A673 (cell line): ENCODE measurements around the gene GSDMA. TPM values are rescaled to one million over a fixed set of nuclear protein-coding genes. Genes with fewer than 3 reads are reported as not detected.

Experiments
- BruUV-seq: library from RNA; stranded (reverse); fragments of 400-500 nt; replicated peaks from 2 replicates; lab custom pipeline; 2021; lab: Mats Ljungman, UMichigan
- CTCF ChIA-PET: fragments of 300-600 bp; sonication (Branson Sonifier 250); formaldehyde crosslinking; loops from one replicate; lab custom pipeline; 2022; ENCODE audit warnings: antibody characterized with exemption; lab: Charles Lee
- POLR2A ChIA-PET: fragments of 300-600 bp; sonication (Branson Sonifier 250); formaldehyde crosslinking; loops from one replicate; lab custom pipeline; 2022; ENCODE audit warnings: antibody characterized with exemption; ENCODE audit not compliant: low non-redundant PET; lab: Charles Lee
- DNase-seq: peaks from one replicate; pipeline ENCODE4 v3.0.0-alpha.2; 2015; ENCODE audit warnings: low spot score
- H3K27ac ChIP-seq: fragments of 200-600 bp; sonication (generic); 2 replicates; pipeline ENCODE4 v1.5.1; 2016; ENCODE audit warnings: mixed run types, low read depth, mild to moderate bottlenecking, mixed read lengths, antibody characterized with exemption, low read length; ENCODE audit not compliant: poor library complexity, severe bottlenecking
- H3K27me3 ChIP-seq: fragments of 200-600 bp; sonication (generic); replicated peaks from 2 replicates; pipeline ENCODE4 v1.6.1; 2017; ENCODE audit warnings: mixed run types, low read depth, mild to moderate bottlenecking, mixed read lengths, antibody characterized with exemption, low read length; ENCODE audit not compliant: insufficient read depth, poor library complexity
- H3K36me3 ChIP-seq: fragments of 200-600 bp; sonication (generic); 2 replicates; pipeline ENCODE4 v1.6.1; 2016; ENCODE audit warnings: mixed run types, mild to moderate bottlenecking, mixed read lengths, antibody characterized with exemption, low read length; ENCODE audit not compliant: insufficient read depth, poor library complexity, severe bottlenecking
- H3K4me1 ChIP-seq: fragments of 200-600 bp; sonication (generic); 2 replicates; pipeline ENCODE4 v1.6.1; 2017; ENCODE audit warnings: mixed run types, mild to moderate bottlenecking, mixed read lengths, antibody characterized with exemption, low read length; ENCODE audit not compliant: insufficient read depth, poor library complexity, severe bottlenecking
- H3K4me3 ChIP-seq: fragments of 200-600 bp; sonication (generic); 2 replicates; pipeline ENCODE4 v1.5.1; 2016; ENCODE audit warnings: low read depth, mixed run types, mild to moderate bottlenecking, mixed read lengths, low read length; ENCODE audit not compliant: poor library complexity, severe bottlenecking
- H3K9me3 ChIP-seq: fragments of 200-600 bp; sonication (generic); 2 replicates; pipeline ENCODE4 v1.6.1; 2016; ENCODE audit warnings: mixed run types, low read depth, mild to moderate bottlenecking, mixed read lengths, antibody characterized with exemption, low read length; ENCODE audit not compliant: poor library complexity, severe bottlenecking
- EZH2 ChIP-seq: fragments of 200-600 bp; sonication (generic); IDR thresholded peaks from 2 replicates; pipeline ENCODE4 v1.6.1; 2017; ENCODE audit warnings: borderline replicate concordance, low read depth, mild to moderate bottlenecking, mixed read lengths, antibody characterized with exemption, low read length; ENCODE audit not compliant: poor library complexity, severe bottlenecking
- intact Hi-C: fragments of 100-400 bp; cut with micrococcal nuclease; formaldehyde crosslinking; loops from one replicate; pipeline ENCODE4 v1.10.0; 2022; ENCODE audit not compliant: unreplicated experiment
- total RNA-seq: library from RNA; stranded (reverse); gene quantifications from 2 replicates; pipeline ENCODE4 v1.2.3, GENCODE V29; 2021
- TF ChIP-seq, protein P1 (sequence below): fragments of 300-800, 200-600 bp; sonication (generic); conservative IDR thresholded peaks from 2 replicates; pipeline ENCODE4 v1.5.1; 2017; ENCODE audit warnings: low read depth, mild to moderate bottlenecking, antibody characterized with exemption, low read length, moderate library complexity, mixed read lengths

Gene GSDMA
- total RNA-seq, 1 experiment from 2014 or later = not detected

DNA sequence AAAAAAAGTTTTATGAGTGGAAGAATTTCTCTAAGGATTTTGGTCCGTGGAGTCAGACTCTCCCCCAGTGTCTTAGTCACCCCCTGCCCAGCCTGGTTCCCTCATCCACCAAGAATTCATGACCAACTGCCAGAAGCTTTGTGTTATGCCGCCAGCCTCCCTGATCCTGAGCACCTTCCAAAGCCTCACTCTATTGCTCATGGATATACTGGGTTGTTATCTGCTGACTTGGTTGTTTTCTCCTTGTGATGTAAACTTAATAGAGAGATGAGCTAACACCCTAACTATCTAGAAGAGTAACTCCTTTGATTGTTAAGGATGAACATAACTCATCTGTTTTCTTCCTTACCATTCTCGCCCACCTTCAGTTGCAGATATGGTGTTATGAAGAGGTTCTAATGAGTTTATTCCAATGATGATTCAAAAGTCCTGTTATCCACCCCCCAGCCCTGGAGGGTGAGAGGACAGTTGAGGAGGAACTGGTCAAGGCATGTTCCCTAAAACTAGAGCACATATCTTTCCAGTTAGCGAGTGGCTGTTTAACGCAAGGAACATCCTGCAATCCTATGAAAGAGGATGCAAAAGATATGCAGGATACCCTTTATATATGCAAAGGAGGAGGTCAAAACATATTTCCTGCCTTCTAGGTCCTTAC lies 16.3 kb downstream of the GSDMA start:
- Histone ChIP-seq H3K27ac (no peak overlapping the region), H3K4me1 (no peaks in the 10 kb centered on the region), H3K27me3 (no peaks in the 10 kb centered on the region), H3K9me3 (no peaks in the 10 kb centered on the region), H3K36me3 (peaks cover 1% of the 10 kb centered on the region), H3K4me3 (no peak overlapping the region)
- BruUV-seq = no TSS peak
- TF ChIP-seq EZH2 = no peak
- TF ChIP-seq, protein P1, sequence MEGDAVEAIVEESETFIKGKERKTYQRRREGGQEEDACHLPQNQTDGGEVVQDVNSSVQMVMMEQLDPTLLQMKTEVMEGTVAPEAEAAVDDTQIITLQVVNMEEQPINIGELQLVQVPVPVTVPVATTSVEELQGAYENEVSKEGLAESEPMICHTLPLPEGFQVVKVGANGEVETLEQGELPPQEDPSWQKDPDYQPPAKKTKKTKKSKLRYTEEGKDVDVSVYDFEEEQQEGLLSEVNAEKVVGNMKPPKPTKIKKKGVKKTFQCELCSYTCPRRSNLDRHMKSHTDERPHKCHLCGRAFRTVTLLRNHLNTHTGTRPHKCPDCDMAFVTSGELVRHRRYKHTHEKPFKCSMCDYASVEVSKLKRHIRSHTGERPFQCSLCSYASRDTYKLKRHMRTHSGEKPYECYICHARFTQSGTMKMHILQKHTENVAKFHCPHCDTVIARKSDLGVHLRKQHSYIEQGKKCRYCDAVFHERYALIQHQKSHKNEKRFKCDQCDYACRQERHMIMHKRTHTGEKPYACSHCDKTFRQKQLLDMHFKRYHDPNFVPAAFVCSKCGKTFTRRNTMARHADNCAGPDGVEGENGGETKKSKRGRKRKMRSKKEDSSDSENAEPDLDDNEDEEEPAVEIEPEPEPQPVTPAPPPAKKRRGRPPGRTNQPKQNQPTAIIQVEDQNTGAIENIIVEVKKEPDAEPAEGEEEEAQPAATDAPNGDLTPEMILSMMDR = no peak
- DNase-seq = no peak
- CTCF ChIA-PET = no interaction called here
- intact Hi-C loops = no loop called here
- POLR2A ChIA-PET = no interaction called here

DNA sequence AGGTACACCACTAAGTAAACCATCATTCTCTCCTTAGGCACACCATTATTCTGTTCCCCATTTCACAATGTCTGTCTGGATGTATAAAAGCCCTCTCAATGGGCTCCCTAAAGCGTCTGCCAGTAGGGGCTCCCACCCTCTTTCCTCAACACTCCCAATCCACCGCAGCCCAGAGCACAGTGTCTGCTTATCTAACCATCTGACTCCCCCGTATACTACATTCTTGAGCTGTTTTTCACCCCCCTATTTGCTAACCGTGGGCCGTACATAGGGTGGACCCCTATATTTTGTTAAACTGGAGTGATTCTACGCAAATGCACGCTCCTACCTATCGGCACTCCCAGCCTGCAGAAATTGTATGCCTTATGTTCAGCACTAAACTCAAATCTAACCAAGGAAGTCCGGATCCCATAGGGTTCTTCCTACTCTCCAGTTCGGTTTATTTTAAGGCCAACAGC lies 17.1 kb downstream of the GSDMA start:
- DNase-seq = peak; percentile 51
- CTCF ChIA-PET = interaction anchor here (1.3 kb wide), 1 partner anchor 21 kb away, joined by 7 read pairs; no protein-coding TSS in a partner anchor
- no TSS peak for BruUV-seq

DNA sequence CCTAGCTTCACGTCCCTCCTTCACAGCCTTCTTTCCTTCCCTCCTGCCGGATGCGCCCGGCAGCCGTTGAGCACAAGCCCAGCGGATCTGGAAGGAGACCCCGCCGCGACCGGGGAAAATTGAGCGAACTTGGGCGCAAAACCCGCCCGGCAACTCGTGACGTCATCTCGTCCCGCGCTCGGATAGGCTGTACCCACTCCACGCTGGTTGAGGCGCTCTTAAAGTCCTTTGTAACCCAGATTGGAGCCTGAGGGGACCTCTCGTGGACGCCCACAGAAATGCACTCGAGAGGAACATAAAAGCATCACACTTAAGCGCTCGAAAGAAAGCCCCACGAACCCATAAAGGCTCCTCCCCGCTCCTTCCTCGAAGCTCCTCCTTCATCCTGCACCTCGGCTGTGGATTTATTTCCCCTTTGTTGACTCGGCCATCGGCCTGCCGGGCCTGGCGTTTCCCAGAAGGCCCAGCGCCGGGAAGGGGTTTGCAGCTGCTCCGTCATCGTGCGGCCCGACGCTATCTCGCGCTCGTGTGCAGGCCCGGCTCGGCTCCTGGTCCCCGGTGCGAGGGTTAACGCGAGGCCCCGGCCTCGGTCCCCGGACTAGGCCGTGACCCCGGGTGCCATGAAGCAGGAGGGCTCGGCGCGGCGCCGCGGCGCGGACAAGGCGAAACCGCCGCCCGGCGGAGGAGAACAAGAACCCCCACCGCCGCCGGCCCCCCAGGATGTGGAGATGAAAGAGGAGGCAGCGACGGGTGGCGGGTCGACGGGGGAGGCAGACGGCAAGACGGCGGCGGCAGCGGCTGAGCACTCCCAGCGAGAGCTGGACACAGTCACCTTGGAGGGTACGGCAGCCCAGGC lies 17.8 kb downstream of the GSDMA start, which contains the start of gene PSMD3:
Gene PSMD3, plus strand, starts transcription at position 457 of the 856 bp plus-strand sequence. Its CDS starts 164 bp downstream, at position 621.
- peaks cover 15% of the 10 kb centered on the region for H3K36me3 ChIP-seq
- TF ChIP-seq EZH2 = no peak
- TF ChIP-seq, protein P1 = peak; percentile 63
- peak; percentile 98 for DNase-seq
- BruUV-seq = no TSS peak
- H3K4me3 ChIP-seq = peak within 1 kb of the TSS; percentile 80
- no peaks in the 10 kb centered on the region for H3K9me3 ChIP-seq
- intact Hi-C loops = loop anchor here (1.0 kb wide), 1 partner anchor 21 kb away; no protein-coding TSS in a partner anchor
- POLR2A ChIA-PET = interaction anchor here (0.7 to 1.0 kb wide), 2 partner anchors 33 to 119 kb away, joined by 3 to 4 read pairs; no protein-coding TSS in a partner anchor
- H3K27me3 ChIP-seq = no peaks in the 10 kb centered on the region
- no peaks in the 10 kb centered on the region for H3K4me1 ChIP-seq
- CTCF ChIA-PET = interaction anchor here (1.3 kb wide), 1 partner anchor 22 kb away, joined by 7 read pairs; no protein-coding TSS in a partner anchor
- peak within 1 kb of the TSS; percentile 97 for H3K27ac ChIP-seq

More for the DNA sequence above, 17.1 kb downstream of the GSDMA start:
- Histone ChIP-seq H3K4me1 (no peaks in the 10 kb centered on the region), H3K27ac (peak overlapping the region; percentile 54), H3K9me3 (no peaks in the 10 kb centered on the region), H3K27me3 (no peaks in the 10 kb centered on the region), H3K36me3 (peaks cover 9% of the 10 kb centered on the region), H3K4me3 (peak overlapping the region; percentile 80)
- intact Hi-C loops = loop anchor here (1.0 kb wide), 1 partner anchor 21 kb away; no protein-coding TSS in a partner anchor
- POLR2A ChIA-PET = interaction anchor here (0.7 to 1.0 kb wide), 2 partner anchors 34 to 118 kb away, joined by 3 to 4 read pairs; no protein-coding TSS in a partner anchor
- TF ChIP-seq, protein P1 = 0 out of 2 replicates have a peak, but pooled peaks have one; percentile 18
- no peak for TF ChIP-seq EZH2
